Cortex of kidney (tissue), 1 donor: ENCODE results near the gene IQSEC1.

Experiments used
- DNase-seq: peaks from one replicate; lab custom pipeline; 2025; lab: John Stamatoyannopoulos, UW

IQSEC1 gene

GRCh38 chr3:13107661-13108060, 34.4 kb upstream of the IQSEC1 start:
- no peak for DNase-seq

GRCh38 chr3:13106308-13107001, 33.2 kb upstream of the IQSEC1 start:
- DNase-seq, result no peak

- no peak for DNase-seq
Observed at GRCh38 chr3:13105896-13106250, 32.6 kb upstream of the IQSEC1 start.

GRCh38 chr3:13105181-13105895, 32.1 kb upstream of the IQSEC1 start:
- DNase-seq, result no peak

- no peak for DNase-seq
Observed at GRCh38 chr3:13104511-13104910, 31.3 kb upstream of the IQSEC1 start.

GRCh38 chr3:13103416-13104058, 30.3 kb upstream of the IQSEC1 start:
- no peak for DNase-seq

- no peak for DNase-seq
Observed at GRCh38 chr3:13102386-13103345, 29.4 kb upstream of the IQSEC1 start.

GRCh38 chr3:13099707-13100106, 26.5 kb upstream of the IQSEC1 start:
- no peak for DNase-seq

- DNase-seq, result no peak
Observed at GRCh38 chr3:13098192-13098988, 25.2 kb upstream of the IQSEC1 start.

GRCh38 chr3:13096356-13096755, 23.1 kb upstream of the IQSEC1 start:
- DNase-seq, result no peak

- DNase-seq, result no peak
Observed at GRCh38 chr3:13095408-13095937, 22.2 kb upstream of the IQSEC1 start.

GRCh38 chr3:13093687-13094086, 20.5 kb upstream of the IQSEC1 start:
- no peak for DNase-seq

- DNase-seq, result no peak
Observed at GRCh38 chr3:13092621-13093617, 19.7 kb upstream of the IQSEC1 start.

GRCh38 chr3:13091898-13092611, 18.8 kb upstream of the IQSEC1 start:
- DNase-seq, result no peak

GRCh38 chr3:13088028-13089006, 15.1 kb upstream of the IQSEC1 start:
- no peak for DNase-seq

GRCh38 chr3:13087320-13087990, 14.2 kb upstream of the IQSEC1 start:
- DNase-seq, result no peak

- no peak for DNase-seq
Observed at GRCh38 chr3:13086531-13086981, 13.3 kb upstream of the IQSEC1 start.
